Keratinocyte (primary cell): ENCODE measurements around the gene LRRC15. TPM values are rescaled to one million over a fixed set of nuclear protein-coding genes. Genes with fewer than 3 reads are reported as not detected.
A peak's percentile ranks its signal among the peaks of the same experiment; 100 is the strongest.

Experiments
- DNase-seq: peaks from one replicate; pipeline ENCODE4 v3.0.0-alpha.2; 2011; ENCODE audit warnings: low read depth, missing footprints, low spot score
- FAIRE-seq: peaks from 2 replicates; lab custom pipeline; 2011; peaks lifted over from hg19 to GRCh38; lab: Jason Lieb, UNC
- H2AFZ ChIP-seq: 2 replicates; pipeline ENCODE4 v1.6.0; 2012; ENCODE audit warnings: low read length, control low read depth, inconsistent platforms; ENCODE audit not compliant: control insufficient read depth
- H3K27ac ChIP-seq: 2 replicates; pipeline ENCODE4 v1.5.1; 2011; ENCODE audit warnings: low read length; ENCODE audit not compliant: control insufficient read depth, insufficient read depth
- H3K27me3 ChIP-seq: 3 replicates; pipeline ENCODE4 v1.6.0; 2011; ENCODE audit warnings: low read length; ENCODE audit not compliant: control insufficient read depth, insufficient read depth; ENCODE audit errors: extremely low read depth
- H3K36me3 ChIP-seq, 2 experiments: 2 replicates in 1 of 2; 3 replicates in 1 of 2; pipeline ENCODE4 v1.5.1; 2011; ENCODE audit warnings: low read length in 2 of 2, mild to moderate bottlenecking in 1 of 2; ENCODE audit not compliant: control insufficient read depth in 2 of 2, insufficient read depth in 2 of 2; ENCODE audit errors: extremely low read depth in 1 of 2
- H3K4me1 ChIP-seq: 3 replicates; pipeline ENCODE4 v1.5.1; 2011; ENCODE audit warnings: low read length; ENCODE audit not compliant: control insufficient read depth, insufficient read depth; ENCODE audit errors: extremely low read depth
- H3K4me2 ChIP-seq: 3 replicates; pipeline ENCODE4 v1.6.0; 2011; ENCODE audit warnings: low read depth, low read length; ENCODE audit not compliant: control insufficient read depth, insufficient read depth; ENCODE audit errors: extremely low read depth
- H3K4me3 ChIP-seq, 3 experiments: fragments of 200-600 bp in 1 of 3; sonication (generic) in 1 of 3; 2 replicates in 2 of 3; 3 replicates in 1 of 3; pipeline ENCODE4 v1.5.1; 2011 to 2016; ENCODE audit warnings: low read length in 3 of 3, mild to moderate bottlenecking in 3 of 3, control low read depth in 2 of 3, inconsistent platforms in 1 of 3, low read depth in 1 of 3, mixed read lengths in 1 of 3, mixed run types in 1 of 3, moderate library complexity in 1 of 3; ENCODE audit not compliant: control insufficient read depth in 2 of 3, insufficient read depth in 2 of 3; ENCODE audit errors: extremely low read depth in 1 of 3
- H3K79me2 ChIP-seq: 2 replicates; pipeline ENCODE4 v1.6.0; 2012; ENCODE audit warnings: low read length; ENCODE audit not compliant: control insufficient read depth, insufficient read depth
- H3K9ac ChIP-seq: 3 replicates; pipeline ENCODE4 v1.6.0; 2011; ENCODE audit warnings: low read length; ENCODE audit not compliant: control insufficient read depth, insufficient read depth; ENCODE audit errors: extremely low read depth
- H3K9me1 ChIP-seq: 3 replicates; pipeline ENCODE4 v1.6.0; 2011; ENCODE audit warnings: low read length; ENCODE audit not compliant: control insufficient read depth, insufficient read depth; ENCODE audit errors: extremely low read depth
- H3K9me3 ChIP-seq: 2 replicates; pipeline ENCODE4 v1.5.1; 2012; ENCODE audit warnings: low read depth, low read length; ENCODE audit not compliant: control insufficient read depth
- H4K20me1 ChIP-seq: 3 replicates; pipeline ENCODE4 v1.6.0; 2011; ENCODE audit warnings: low read length; ENCODE audit not compliant: control insufficient read depth, insufficient read depth; ENCODE audit errors: extremely low read depth
- EZH2 ChIP-seq: IDR thresholded peaks from one replicate; pipeline ENCODE4 v1.6.1; 2012; ENCODE audit warnings: inconsistent platforms, mild to moderate bottlenecking, low read length, moderate library complexity
- dilution Hi-C: fragments of 300-500 bp; cut with MboI; formaldehyde crosslinking; loops from one replicate; pipeline ENCODE4 v1.7.0; 2020; ENCODE audit warnings: low sequenced_read_pairs; ENCODE audit not compliant: extremely low pct_ligation_motif_present
- polyA plus RNA-seq, 5 experiments: library from polyadenylated mRNA; depleted of rRNA in 3 of 5; stranded (reverse) in 3 of 5; stranded (forward) in 1 of 5; unstranded in 1 of 5; fragments of >200 nt; gene quantifications; 1 replicate in 1 of 5; 2 replicates in 3 of 5; 3 replicates in 1 of 5; pipeline versions ENCODE4 v1.2.1 to v1.2.3, GENCODE V29; 2011 to 2012; ENCODE audit warnings: missing spikeins in 2 of 5, low read depth in 1 of 5, low replicate concordance in 1 of 5
- TF ChIP-seq, protein P1 (sequence below), 3 experiments: IDR thresholded peaks in 1 of 3; conservative IDR thresholded peaks in 1 of 3; optimal IDR thresholded peaks in 1 of 3; 2 replicates in 2 of 3; 3 replicates in 1 of 3; pipeline versions ENCODE3 to v1.5.1; 2011; ENCODE audit warnings: low read length in 3 of 3, mild to moderate bottlenecking in 3 of 3, moderate library complexity in 2 of 3, control low read depth in 1 of 3, inconsistent platforms in 1 of 3; ENCODE audit not compliant: insufficient read depth in 2 of 3; ENCODE audit errors: extremely low read depth in 1 of 3

The LRRC15 gene
- polyA plus RNA-seq, 1 donor (not counting 4 experiments of a cell fraction or from before 2014, with no cell fraction given), result not detected

DNA sequence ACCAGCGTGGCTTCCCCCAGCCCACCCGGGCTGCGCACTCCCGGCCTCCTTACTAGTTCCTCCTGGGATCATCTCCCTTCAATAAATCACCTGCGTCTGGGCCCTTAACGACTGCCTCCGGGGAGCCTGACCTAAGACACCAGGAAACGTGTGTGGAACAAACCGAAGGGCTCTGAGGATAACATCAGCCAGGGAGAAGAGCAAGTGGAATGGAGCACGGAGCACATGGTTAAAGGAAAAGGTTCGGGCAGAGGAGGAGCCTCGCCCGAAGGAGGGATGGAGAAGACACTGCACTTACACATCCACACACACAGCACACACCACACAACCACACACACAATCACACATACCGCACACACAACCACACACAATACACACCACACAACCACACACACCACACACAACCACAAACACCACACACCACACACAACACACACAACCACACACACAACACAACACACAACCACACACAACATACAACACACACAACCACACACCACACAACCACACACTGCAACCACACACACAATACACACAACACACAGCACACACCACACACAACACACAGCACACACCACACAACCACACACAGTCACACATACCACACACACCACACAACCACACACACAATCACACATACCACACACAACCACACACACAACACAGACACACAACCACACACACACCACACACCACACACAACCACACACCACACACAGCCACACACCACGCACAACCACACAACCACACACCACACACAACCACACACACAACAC, 43.2 kb downstream of the LRRC15 start:
- Histone ChIP-seq H3K27ac (peak overlapping the region; percentile 13), H3K79me2 (no peaks in the 10 kb centered on the region), H4K20me1 (no peaks in the 10 kb centered on the region), H3K9ac (no peak overlapping the region), H3K4me1 (peaks cover 45% of the 10 kb centered on the region), H3K4me2 (no peak overlapping the region), H3K4me3 (no peak overlapping the region), H2AFZ (no peak overlapping the region), H3K27me3 (no peaks in the 10 kb centered on the region), H3K9me3 (peaks cover 1% of the 10 kb centered on the region), H3K9me1 (no peaks in the 10 kb centered on the region), H3K36me3 (no peaks in the 10 kb centered on the region)
- DNase-seq (no peak), FAIRE-seq (no peak)
- TF ChIP-seq, protein P1, sequence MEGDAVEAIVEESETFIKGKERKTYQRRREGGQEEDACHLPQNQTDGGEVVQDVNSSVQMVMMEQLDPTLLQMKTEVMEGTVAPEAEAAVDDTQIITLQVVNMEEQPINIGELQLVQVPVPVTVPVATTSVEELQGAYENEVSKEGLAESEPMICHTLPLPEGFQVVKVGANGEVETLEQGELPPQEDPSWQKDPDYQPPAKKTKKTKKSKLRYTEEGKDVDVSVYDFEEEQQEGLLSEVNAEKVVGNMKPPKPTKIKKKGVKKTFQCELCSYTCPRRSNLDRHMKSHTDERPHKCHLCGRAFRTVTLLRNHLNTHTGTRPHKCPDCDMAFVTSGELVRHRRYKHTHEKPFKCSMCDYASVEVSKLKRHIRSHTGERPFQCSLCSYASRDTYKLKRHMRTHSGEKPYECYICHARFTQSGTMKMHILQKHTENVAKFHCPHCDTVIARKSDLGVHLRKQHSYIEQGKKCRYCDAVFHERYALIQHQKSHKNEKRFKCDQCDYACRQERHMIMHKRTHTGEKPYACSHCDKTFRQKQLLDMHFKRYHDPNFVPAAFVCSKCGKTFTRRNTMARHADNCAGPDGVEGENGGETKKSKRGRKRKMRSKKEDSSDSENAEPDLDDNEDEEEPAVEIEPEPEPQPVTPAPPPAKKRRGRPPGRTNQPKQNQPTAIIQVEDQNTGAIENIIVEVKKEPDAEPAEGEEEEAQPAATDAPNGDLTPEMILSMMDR (optimal IDR thresholded peaks at IDR 0.05 in 1 of 3, IDR thresholded peaks at IDR 0.05 in 1 of 3, conservative IDR thresholded peaks at IDR 0.05 in 1 of 3; ENCODE audit: extremely low read depth in 1 of 3, insufficient read depth in 2 of 3, low read length in 3 of 3), result no peak
- no peak for TF ChIP-seq EZH2
- dilution Hi-C loops, result no loop called here

DNA sequence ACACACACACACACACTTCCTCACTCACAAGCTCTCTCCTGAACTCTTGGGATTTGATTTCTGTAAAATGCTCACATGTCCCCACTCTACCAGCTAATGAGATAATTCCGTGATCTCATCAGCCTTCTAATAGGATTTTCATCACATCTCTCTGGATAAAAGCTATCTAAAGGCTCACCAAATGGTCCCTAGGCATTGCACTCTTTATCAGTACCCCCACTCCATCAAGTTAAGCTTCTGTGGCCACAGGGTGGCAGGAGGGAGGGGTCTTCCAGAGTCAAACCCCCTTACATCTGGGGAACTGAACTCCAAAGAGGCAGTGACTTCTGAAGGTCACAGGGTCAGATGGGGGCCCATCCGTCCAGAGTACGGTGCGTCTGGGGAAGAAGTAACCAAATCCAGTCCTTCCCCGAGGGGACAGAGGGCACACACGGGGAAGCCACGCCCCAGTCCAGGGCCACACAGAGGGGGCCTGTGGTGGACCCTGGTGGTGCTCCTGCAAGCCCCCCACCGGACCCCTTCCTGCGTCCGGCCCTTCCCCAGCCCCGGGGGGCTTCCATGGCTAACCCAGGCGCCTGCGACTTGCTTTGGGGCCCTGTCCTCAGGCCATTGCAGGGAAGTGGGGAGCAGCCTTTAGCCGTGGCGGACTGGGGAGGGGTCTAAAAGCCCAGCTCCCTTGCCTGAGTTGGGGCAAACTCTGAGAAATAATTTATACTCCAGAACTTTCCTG, 44.0 kb downstream of the LRRC15 start:
- no peak for TF ChIP-seq EZH2

More for the DNA sequence above, 44.0 kb downstream of the LRRC15 start:
- peaks cover 38% of the 10 kb centered on the region for H3K4me1 ChIP-seq
- H3K4me2 ChIP-seq, result no peak overlapping the region
- no peak overlapping the region for H3K27ac ChIP-seq
- FAIRE-seq (no peak), DNase-seq (no peak)
- H3K4me3 ChIP-seq, result no peak overlapping the region
- no peak overlapping the region for H2AFZ ChIP-seq
- H4K20me1 ChIP-seq, result no peaks in the 10 kb centered on the region
- no peaks in the 10 kb centered on the region for H3K79me2 ChIP-seq
- dilution Hi-C loops, result no loop called here
- no peaks in the 10 kb centered on the region for H3K27me3 ChIP-seq
- no peaks in the 10 kb centered on the region for H3K36me3 ChIP-seq
- H3K9ac ChIP-seq, result no peak overlapping the region
- no peaks in the 10 kb centered on the region for H3K9me1 ChIP-seq
- H3K9me3 ChIP-seq, result peaks cover 1% of the 10 kb centered on the region
